ENCODE measurements around the gene FAM222A. TPM values are rescaled to one million over a fixed set of nuclear protein-coding genes. Genes with fewer than 3 reads are reported as not detected.

FAM222A gene
- total RNA-seq, 2 experiments from 2014 or later = 0.76 to 1.0 TPM

GRCh38 chr12:109727746-109728726 is 14.4 kb downstream of the FAM222A start:
- ATAC-seq (no peak), DNase-seq (no peak)
- H3K36me3 Mint-ChIP-seq (ENCODE audit: low read depth) = no peaks in the 10 kb centered on the region
- ChIA-PET CTCF (interaction anchor here (0.9 kb wide), 1 partner anchor 130 kb away, joined by 3 read pairs; no protein-coding TSS in a partner anchor), POLR2A (no interaction called here)
- intact Hi-C loops (cut with micrococcal nuclease) = no loop called here
- H3K27me3 Mint-ChIP-seq = peaks cover 3% of the 10 kb centered on the region
- no peak for TF ChIP-seq CTCF (IDR thresholded peaks at IDR 0.05)
- H3K27ac Mint-ChIP-seq = no peak overlapping the region
- H3K4me1 Mint-ChIP-seq (ENCODE audit: low read depth) = peaks cover 3% of the 10 kb centered on the region
- no peak overlapping the region for H3K4me3 Mint-ChIP-seq
- H3K9me3 Mint-ChIP-seq = no peaks in the 10 kb centered on the region

- Mint-ChIP-seq H3K4me3 (no peak overlapping the region), H3K36me3 (ENCODE audit: low read depth) (no peaks in the 10 kb centered on the region), H3K27me3 (peaks cover 7% of the 10 kb centered on the region), H3K9me3 (no peaks in the 10 kb centered on the region), H3K27ac (no peak overlapping the region), H3K4me1 (ENCODE audit: low read depth) (peaks cover 3% of the 10 kb centered on the region)
- ChIA-PET CTCF (no interaction called here), POLR2A (no interaction called here)
- no peak for TF ChIP-seq CTCF (IDR thresholded peaks at IDR 0.05)
- intact Hi-C loops (cut with micrococcal nuclease) = no loop called here
- ATAC-seq = no peak
- DNase-seq = no peak
Observed at GRCh38 chr12:109728921-109729320, 15.3 kb downstream of the FAM222A start.

GRCh38 chr12:109729371-109729781 is 15.8 kb downstream of the FAM222A start:
- no peaks in the 10 kb centered on the region for H3K36me3 Mint-ChIP-seq (ENCODE audit: low read depth)
- no peak overlapping the region for H3K4me3 Mint-ChIP-seq
- no peak overlapping the region for H3K27ac Mint-ChIP-seq
- ChIA-PET CTCF (no interaction called here), POLR2A (no interaction called here)
- DNase-seq = no peak
- TF ChIP-seq CTCF (IDR thresholded peaks at IDR 0.05) = no peak
- no peaks in the 10 kb centered on the region for H3K9me3 Mint-ChIP-seq
- peaks cover 7% of the 10 kb centered on the region for H3K27me3 Mint-ChIP-seq
- intact Hi-C loops (cut with micrococcal nuclease) = no loop called here
- ATAC-seq = no peak
- peaks cover 3% of the 10 kb centered on the region for H3K4me1 Mint-ChIP-seq (ENCODE audit: low read depth)

GRCh38 chr12:109729801-109730200 is 16.2 kb downstream of the FAM222A start:
- peaks cover 3% of the 10 kb centered on the region for H3K4me1 Mint-ChIP-seq (ENCODE audit: low read depth)
- DNase-seq = no peak
- intact Hi-C loops (cut with micrococcal nuclease) = no loop called here
- H3K36me3 Mint-ChIP-seq (ENCODE audit: low read depth) = no peaks in the 10 kb centered on the region
- no peak overlapping the region for H3K4me3 Mint-ChIP-seq
- TF ChIP-seq CTCF (IDR thresholded peaks at IDR 0.05) = no peak
- POLR2A ChIA-PET = no interaction called here
- CTCF ChIA-PET = no interaction called here
- H3K27ac Mint-ChIP-seq = no peak overlapping the region
- ATAC-seq = no peak
- H3K27me3 Mint-ChIP-seq = peaks cover 7% of the 10 kb centered on the region
- H3K9me3 Mint-ChIP-seq = no peaks in the 10 kb centered on the region

Data from activated CD8-positive, alpha-beta T cell treated with anti-CD3 and anti-CD28 coated beads for 36 hours (primary cell).